ENCODE data around the gene OR8D1. TPM values are rescaled to one million over a fixed set of nuclear protein-coding genes. Genes with fewer than 3 reads are reported as not detected.

Gene OR8D1
- total RNA-seq (not detected), polyA plus RNA-seq (not detected)

GRCh38 chr11:124313849-124314248 is at the start of gene OR8D1:
OR8D1 (minus strand) TSS chr11:124313949; CDS start chr11:124310766, 3,183 bp downstream.
- Histone ChIP-seq H3K36me3 (ENCODE audit: control insufficient read depth, insufficient read depth, low read length) (no peaks in the 10 kb centered on the region), H3K9me3 (ENCODE audit: control insufficient read depth in 2 of 2, low read length in 2 of 2) (no peaks in the 10 kb centered on the region), H3K4me1 (ENCODE audit: control insufficient read depth, insufficient read depth, low read length, poor library complexity, severe bottlenecking) (no peaks in the 10 kb centered on the region), H3K27ac (ENCODE audit: insufficient read depth, low read length, poor library complexity, severe bottlenecking) (no peak within 1 kb of the TSS), H3K4me3 (ENCODE audit: low read depth, low read length) (no peak within 1 kb of the TSS), H3K27me3 (ENCODE audit: control insufficient read depth, insufficient read depth, low read length) (no peaks in the 10 kb centered on the region)
- H3K27ac Mint-ChIP-seq, result peak within 1 kb of the TSS in 1 of 3 donors; percentile 18
- no peak within 1 kb of the TSS for H3K4me3 Mint-ChIP-seq
- no peak for DNase-seq
- no peaks in the 10 kb centered on the region for H3K36me3 Mint-ChIP-seq
- no peaks in the 10 kb centered on the region for H3K4me1 Mint-ChIP-seq
- no peak for ATAC-seq (ENCODE audit: low read depth in 2 of 2)
- peaks cover 0 to 5% (median 0%) of the 10 kb centered on the region in 7 donors for H3K9me3 Mint-ChIP-seq
- no peaks in the 10 kb centered on the region for H3K27me3 Mint-ChIP-seq

GRCh38 chr11:124359566-124359965 is 45.8 kb upstream of the OR8D1 start:
- no peaks in the 10 kb centered on the region for H3K4me1 Mint-ChIP-seq
- H3K36me3 Mint-ChIP-seq, result no peaks in the 10 kb centered on the region
- H3K4me1 ChIP-seq (ENCODE audit: control insufficient read depth, insufficient read depth, low read length, poor library complexity, severe bottlenecking), result no peaks in the 10 kb centered on the region
- no peak overlapping the region for H3K27ac Mint-ChIP-seq
- H3K36me3 ChIP-seq (ENCODE audit: control insufficient read depth, insufficient read depth, low read length), result no peaks in the 10 kb centered on the region
- H3K9me3 ChIP-seq (ENCODE audit: control insufficient read depth in 2 of 2, low read length in 2 of 2), result no peaks in the 10 kb centered on the region
- no peaks in the 10 kb centered on the region for H3K27me3 Mint-ChIP-seq
- no peak overlapping the region for H3K27ac ChIP-seq (ENCODE audit: insufficient read depth, low read length, poor library complexity, severe bottlenecking)
- ATAC-seq (ENCODE audit: low read depth in 2 of 2), result no peak
- H3K4me3 ChIP-seq (ENCODE audit: low read depth, low read length), result no peak overlapping the region
- H3K9me3 Mint-ChIP-seq, result peaks cover 0 to 1% (median 0%) of the 10 kb centered on the region in 7 donors
- DNase-seq, result no peak
- no peak overlapping the region for H3K4me3 Mint-ChIP-seq
- no peaks in the 10 kb centered on the region for H3K27me3 ChIP-seq (ENCODE audit: control insufficient read depth, insufficient read depth, low read length)

GRCh38 chr11:124346311-124346955 is 32.7 kb upstream of the OR8D1 start:
- Histone ChIP-seq H3K36me3 (ENCODE audit: control insufficient read depth, insufficient read depth, low read length) (no peaks in the 10 kb centered on the region), H3K4me3 (ENCODE audit: low read depth, low read length) (no peak overlapping the region), H3K9me3 (ENCODE audit: control insufficient read depth in 2 of 2, low read length in 2 of 2) (no peaks in the 10 kb centered on the region), H3K4me1 (ENCODE audit: control insufficient read depth, insufficient read depth, low read length, poor library complexity, severe bottlenecking) (no peaks in the 10 kb centered on the region), H3K27me3 (ENCODE audit: control insufficient read depth, insufficient read depth, low read length) (no peaks in the 10 kb centered on the region), H3K27ac (ENCODE audit: insufficient read depth, low read length, poor library complexity, severe bottlenecking) (no peak overlapping the region)
- no peak for ATAC-seq (ENCODE audit: low read depth in 2 of 2)
- no peak overlapping the region for H3K4me3 Mint-ChIP-seq
- H3K27ac Mint-ChIP-seq, result no peak overlapping the region
- no peak for DNase-seq
- no peaks in the 10 kb centered on the region for H3K27me3 Mint-ChIP-seq
- H3K36me3 Mint-ChIP-seq, result no peaks in the 10 kb centered on the region
- no peaks in the 10 kb centered on the region for H3K4me1 Mint-ChIP-seq
- peaks cover 4 to 18% (median 5%) of the 10 kb centered on the region in 7 donors for H3K9me3 Mint-ChIP-seq

- Histone ChIP-seq H3K36me3 (ENCODE audit: control insufficient read depth, insufficient read depth, low read length) (no peaks in the 10 kb centered on the region), H3K27me3 (ENCODE audit: control insufficient read depth, insufficient read depth, low read length) (no peaks in the 10 kb centered on the region), H3K27ac (ENCODE audit: insufficient read depth, low read length, poor library complexity, severe bottlenecking) (no peak overlapping the region), H3K4me3 (ENCODE audit: low read depth, low read length) (no peak overlapping the region), H3K4me1 (ENCODE audit: control insufficient read depth, insufficient read depth, low read length, poor library complexity, severe bottlenecking) (no peaks in the 10 kb centered on the region), H3K9me3 (ENCODE audit: control insufficient read depth in 2 of 2, low read length in 2 of 2) (no peaks in the 10 kb centered on the region)
- Mint-ChIP-seq H3K36me3 (no peaks in the 10 kb centered on the region), H3K4me1 (no peaks in the 10 kb centered on the region), H3K27me3 (no peaks in the 10 kb centered on the region), H3K4me3 (no peak overlapping the region), H3K9me3 (peaks cover 0 to 12% (median 2%) of the 10 kb centered on the region in 7 donors), H3K27ac (no peak overlapping the region)
- no peak for DNase-seq
- ATAC-seq (ENCODE audit: low read depth in 2 of 2), result no peak
Measured at GRCh38 chr11:124344346-124344745, 30.6 kb upstream of the OR8D1 start.

GRCh38 chr11:124340142-124340447 is 26.3 kb upstream of the OR8D1 start:
- no peak overlapping the region for H3K27ac ChIP-seq (ENCODE audit: insufficient read depth, low read length, poor library complexity, severe bottlenecking)
- no peaks in the 10 kb centered on the region for H3K4me1 ChIP-seq (ENCODE audit: control insufficient read depth, insufficient read depth, low read length, poor library complexity, severe bottlenecking)
- H3K36me3 Mint-ChIP-seq, result no peaks in the 10 kb centered on the region
- no peak overlapping the region for H3K4me3 Mint-ChIP-seq
- no peaks in the 10 kb centered on the region for H3K27me3 ChIP-seq (ENCODE audit: control insufficient read depth, insufficient read depth, low read length)
- no peaks in the 10 kb centered on the region for H3K27me3 Mint-ChIP-seq
- no peaks in the 10 kb centered on the region for H3K4me1 Mint-ChIP-seq
- no peaks in the 10 kb centered on the region for H3K36me3 ChIP-seq (ENCODE audit: control insufficient read depth, insufficient read depth, low read length)
- DNase-seq (no peak), ATAC-seq (ENCODE audit: low read depth in 2 of 2) (no peak)
- H3K9me3 ChIP-seq (ENCODE audit: control insufficient read depth in 2 of 2, low read length in 2 of 2), result no peaks in the 10 kb centered on the region
- no peak overlapping the region for H3K27ac Mint-ChIP-seq
- H3K9me3 Mint-ChIP-seq, result peaks cover 0 to 3% (median 0%) of the 10 kb centered on the region in 7 donors
- H3K4me3 ChIP-seq (ENCODE audit: low read depth, low read length), result no peak overlapping the region

GRCh38 chr11:124339396-124340141 is 25.8 kb upstream of the OR8D1 start:
- H3K4me3 ChIP-seq (ENCODE audit: low read depth, low read length), result no peak overlapping the region
- DNase-seq, result no peak
- no peak for ATAC-seq (ENCODE audit: low read depth in 2 of 2)

GRCh38 chr11:124331873-124332272 is 18.1 kb upstream of the OR8D1 start:
- Histone ChIP-seq H3K27me3 (ENCODE audit: control insufficient read depth, insufficient read depth, low read length) (no peaks in the 10 kb centered on the region), H3K4me3 (ENCODE audit: low read depth, low read length) (no peak overlapping the region), H3K9me3 (ENCODE audit: control insufficient read depth in 2 of 2, low read length in 2 of 2) (no peaks in the 10 kb centered on the region), H3K36me3 (ENCODE audit: control insufficient read depth, insufficient read depth, low read length) (no peaks in the 10 kb centered on the region), H3K27ac (ENCODE audit: insufficient read depth, low read length, poor library complexity, severe bottlenecking) (no peak overlapping the region), H3K4me1 (ENCODE audit: control insufficient read depth, insufficient read depth, low read length, poor library complexity, severe bottlenecking) (no peaks in the 10 kb centered on the region)
- no peaks in the 10 kb centered on the region for H3K4me1 Mint-ChIP-seq
- DNase-seq (no peak), ATAC-seq (ENCODE audit: low read depth in 2 of 2) (no peak)
- no peaks in the 10 kb centered on the region for H3K27me3 Mint-ChIP-seq
- H3K9me3 Mint-ChIP-seq, result peaks cover 0 to 3% (median 0%) of the 10 kb centered on the region in 7 donors
- no peaks in the 10 kb centered on the region for H3K36me3 Mint-ChIP-seq
- no peak overlapping the region for H3K27ac Mint-ChIP-seq
- H3K4me3 Mint-ChIP-seq, result no peak overlapping the region

More at GRCh38 chr11:124339396-124340141, 25.8 kb upstream of the OR8D1 start:
- Mint-ChIP-seq H3K9me3 (peaks cover 0 to 1% (median 0%) of the 10 kb centered on the region in 7 donors), H3K27me3 (no peaks in the 10 kb centered on the region), H3K4me3 (no peak overlapping the region), H3K27ac (no peak overlapping the region), H3K36me3 (no peaks in the 10 kb centered on the region), H3K4me1 (no peaks in the 10 kb centered on the region)
- no peaks in the 10 kb centered on the region for H3K36me3 ChIP-seq (ENCODE audit: control insufficient read depth, insufficient read depth, low read length)
- H3K27me3 ChIP-seq (ENCODE audit: control insufficient read depth, insufficient read depth, low read length), result no peaks in the 10 kb centered on the region
- H3K27ac ChIP-seq (ENCODE audit: insufficient read depth, low read length, poor library complexity, severe bottlenecking), result no peak overlapping the region
- no peaks in the 10 kb centered on the region for H3K9me3 ChIP-seq (ENCODE audit: control insufficient read depth in 2 of 2, low read length in 2 of 2)
- H3K4me1 ChIP-seq (ENCODE audit: control insufficient read depth, insufficient read depth, low read length, poor library complexity, severe bottlenecking), result no peaks in the 10 kb centered on the region

Data from CD4-positive, CD25-positive, alpha-beta regulatory T cell (primary cell).